HEK293 (cell line): ENCODE measurements around the gene INKA2.

Source experiments
- CTCF ChIA-PET: fragments of 350-600 bp; formaldehyde crosslinking; extraction: SDS; loops from one replicate; lab custom pipeline; 2021; ENCODE audit warnings: antibody characterized with exemption; lab: Yijun Ruan, JAX
- POLR2A ChIA-PET: fragments of 300-600 bp; formaldehyde crosslinking; extraction: SDS; loops from one replicate; lab custom pipeline; 2020; ENCODE audit warnings: antibody characterized with exemption, inconsistent platforms; lab: Yijun Ruan, JAX
- H3K27ac ChIP-seq: fragments of 200-500 bp; sonication (Bioruptor generic); 2 replicates; pipeline ENCODE4 v1.5.1; 2014; ENCODE audit warnings: low read depth, low read length, control low read depth, inconsistent platforms; ENCODE audit errors: extremely low read depth
- H3K36me3 ChIP-seq, 2 experiments: fragments of 200-500 bp in 1 of 2; sonication (Bioruptor generic) in 1 of 2; 1 replicate in 1 of 2; 2 replicates in 1 of 2; pipeline ENCODE4 v1.5.1; 2014 to 2017; ENCODE audit warnings: inconsistent platforms in 2 of 2, low read length in 2 of 2; ENCODE audit not compliant: control insufficient read depth in 2 of 2, insufficient read depth in 1 of 2
- H3K4me1 ChIP-seq: fragments of 200-500 bp; sonication (Bioruptor generic); 2 replicates; pipeline ENCODE4 v1.5.1; 2014; ENCODE audit warnings: mild to moderate bottlenecking, low read length, inconsistent platforms; ENCODE audit not compliant: control insufficient read depth, insufficient read depth
- H3K4me3 ChIP-seq: 2 replicates; pipeline ENCODE4 v1.5.1; 2011; ENCODE audit warnings: low read depth, mild to moderate bottlenecking, control low read depth, low read length, moderate library complexity
- H3K9me3 ChIP-seq: fragments of 200-500 bp; sonication (Bioruptor generic); 2 replicates; pipeline ENCODE4 v1.5.1; 2014; ENCODE audit warnings: low read depth, low read length, inconsistent platforms; ENCODE audit not compliant: control insufficient read depth, insufficient read depth
- GLIS2 ChIP-seq: fragments of 450-650 bp; formaldehyde crosslinking; IDR thresholded peaks from 2 replicates; pipeline ENCODE4 v1.5.1; 2016; ENCODE audit warnings: missing biosample characterization, missing genetic modification characterization
- HOXC10 ChIP-seq: sonication (generic); formaldehyde crosslinking; IDR thresholded peaks from 2 replicates; pipeline ENCODE4 v1.8.1; 2023; ENCODE audit warnings: mild to moderate bottlenecking, missing genetic modification reagents
- MEIS1 ChIP-seq: sonication (generic); formaldehyde crosslinking; IDR thresholded peaks from 2 replicates; pipeline ENCODE4 v1.8.1; 2022; ENCODE audit warnings: missing genetic modification reagents, mild to moderate bottlenecking, borderline replicate concordance
- PATZ1 ChIP-seq: fragments of 450-650 bp; formaldehyde crosslinking; IDR thresholded peaks from 2 replicates; pipeline ENCODE4 v1.5.1; 2016; ENCODE audit warnings: missing biosample characterization, missing genetic modification characterization
- PRDM1 ChIP-seq: fragments of 450-650 bp; formaldehyde crosslinking; IDR thresholded peaks from 2 replicates; pipeline ENCODE4; 2016; ENCODE audit warnings: missing biosample characterization, missing genetic modification characterization
- SP2 ChIP-seq: fragments of 450-650 bp; formaldehyde crosslinking; IDR thresholded peaks from 2 replicates; pipeline ENCODE4 v1.5.1; 2016; ENCODE audit warnings: missing biosample characterization, missing genetic modification characterization
- TRIM28 ChIP-seq: IDR thresholded peaks from 2 replicates; pipeline ENCODE4 v1.6.1; 2011; ENCODE audit warnings: low read length, control low read depth, borderline replicate concordance
- ZNF112 ChIP-seq: fragments of 450-650 bp; formaldehyde crosslinking; IDR thresholded peaks from 2 replicates; pipeline ENCODE4 v1.5.0; 2017; ENCODE audit warnings: missing biosample characterization, missing genetic modification characterization
- ZNF132 ChIP-seq: fragments of 450-650 bp; formaldehyde crosslinking; IDR thresholded peaks from 2 replicates; pipeline ENCODE4 v1.5.1; 2017; ENCODE audit warnings: missing biosample characterization, missing genetic modification characterization, borderline replicate concordance
- ZNF146 ChIP-seq: fragments of 450-650 bp; formaldehyde crosslinking; IDR thresholded peaks from 2 replicates; pipeline ENCODE4 v1.5.1; 2016; ENCODE audit warnings: missing biosample characterization, missing genetic modification characterization
- ZNF16 ChIP-seq: fragments of 450-650 bp; formaldehyde crosslinking; IDR thresholded peaks from 2 replicates; pipeline ENCODE4 v1.5.1; 2016; ENCODE audit warnings: low read depth, missing biosample characterization, missing genetic modification characterization
- ZNF202 ChIP-seq: fragments of 450-650 bp; formaldehyde crosslinking; IDR thresholded peaks from 2 replicates; pipeline ENCODE4 v1.5.1; 2016; ENCODE audit warnings: missing biosample characterization, missing genetic modification characterization, borderline replicate concordance
- ZNF223 ChIP-seq: fragments of 450-650 bp; formaldehyde crosslinking; IDR thresholded peaks from 2 replicates; pipeline ENCODE4 v1.5.1; 2016; ENCODE audit warnings: missing biosample characterization, missing genetic modification characterization
- ZNF248 ChIP-seq: fragments of 450-650 bp; formaldehyde crosslinking; IDR thresholded peaks from 2 replicates; pipeline ENCODE4 v1.5.1; 2017; ENCODE audit warnings: missing biosample characterization, missing genetic modification characterization
- ZNF266 ChIP-seq: fragments of 450-650 bp; formaldehyde crosslinking; IDR thresholded peaks from 2 replicates; pipeline ENCODE4 v1.5.1; 2016; ENCODE audit warnings: missing biosample characterization, missing genetic modification characterization, low read depth
- ZNF280C ChIP-seq: fragments of 450-650 bp; formaldehyde crosslinking; IDR thresholded peaks from 2 replicates; pipeline ENCODE4 v1.5.1; 2016; ENCODE audit warnings: missing biosample characterization, missing genetic modification characterization
- ZNF391 ChIP-seq: fragments of 450-650 bp; formaldehyde crosslinking; IDR thresholded peaks from 2 replicates; pipeline ENCODE4 v1.5.1; 2016; ENCODE audit warnings: low read depth, missing biosample characterization, missing genetic modification characterization, borderline replicate concordance
- ZNF530 ChIP-seq: fragments of 450-650 bp; formaldehyde crosslinking; IDR thresholded peaks from 2 replicates; pipeline ENCODE4 v1.5.1; 2016; ENCODE audit warnings: low read depth, missing biosample characterization, missing genetic modification characterization
- ZNF571 ChIP-seq: fragments of 450-650 bp; formaldehyde crosslinking; IDR thresholded peaks from 2 replicates; pipeline ENCODE4 v1.5.0; 2017; ENCODE audit warnings: missing biosample characterization, missing genetic modification characterization
- ZNF580 ChIP-seq: fragments of 450-650 bp; formaldehyde crosslinking; IDR thresholded peaks from 2 replicates; pipeline ENCODE4 v1.5.1; 2016; ENCODE audit warnings: missing biosample characterization, missing genetic modification characterization
- ZNF610 ChIP-seq: fragments of 450-650 bp; formaldehyde crosslinking; IDR thresholded peaks from 2 replicates; pipeline ENCODE4 v1.5.1; 2016; ENCODE audit warnings: missing biosample characterization, missing genetic modification characterization, borderline replicate concordance
- ZNF658 ChIP-seq: fragments of 450-650 bp; formaldehyde crosslinking; IDR thresholded peaks from 2 replicates; pipeline ENCODE4; 2016; ENCODE audit warnings: missing biosample characterization, missing genetic modification characterization
- ZNF837 ChIP-seq: fragments of 450-650 bp; formaldehyde crosslinking; IDR thresholded peaks from 2 replicates; pipeline ENCODE4 v1.5.1; 2016; ENCODE audit warnings: missing biosample characterization, missing genetic modification characterization
- ZNF843 ChIP-seq: fragments of 450-650 bp; formaldehyde crosslinking; IDR thresholded peaks from 2 replicates; pipeline ENCODE4 v1.5.1; 2016; ENCODE audit warnings: missing biosample characterization, missing genetic modification characterization
- TF ChIP-seq, protein P1 (sequence below): fragments of 450-650 bp; IDR thresholded peaks from 2 replicates; pipeline ENCODE4 v1.5.1; 2018; ENCODE audit warnings: missing biosample characterization, missing genetic modification characterization
- TF ChIP-seq, protein P2 (sequence below): fragments of 450-650 bp; formaldehyde crosslinking; IDR thresholded peaks from 2 replicates; pipeline ENCODE4 v1.5.1; 2016; ENCODE audit warnings: missing biosample characterization, missing genetic modification characterization
- TF ChIP-seq, protein P3 (sequence below): fragments of 450-650 bp; formaldehyde crosslinking; IDR thresholded peaks from 2 replicates; pipeline ENCODE4 v1.5.1; 2017; ENCODE audit warnings: missing biosample characterization, missing genetic modification characterization

Gene INKA2

GRCh38 chr1:111706921-111707320 lies 32.3 kb downstream of the INKA2 start:
- peaks cover 0 to 49% of the 10 kb centered on the region in 2 experiments; a peak in 1 of 3 replicates for H3K36me3 ChIP-seq
- CTCF ChIA-PET = no interaction called here
- H3K4me3 ChIP-seq = no peak overlapping the region
- H3K4me1 ChIP-seq = no peaks in the 10 kb centered on the region
- TF ChIP-seq ZNF610 (no peak), ZNF843 (no peak), ZNF223 (tag by site-specific recombination) (no peak), TRIM28 (no peak), ZNF837 (no peak), ZNF530 (tag by site-specific recombination) (no peak), ZNF571 (tag by site-specific recombination) (no peak), ZNF202 (tag by site-specific recombination) (no peak), ZNF280C (tag by site-specific recombination) (no peak), SP2 (tag by site-specific recombination) (no peak), ZNF112 (tag by site-specific recombination) (no peak), ZNF248 (tag by site-specific recombination) (no peak), MEIS1 (CRISPR knock-in tag) (no peak), ZNF658 (no peak), PATZ1 (tag by site-specific recombination) (no peak)
- TF ChIP-seq, protein P1, sequence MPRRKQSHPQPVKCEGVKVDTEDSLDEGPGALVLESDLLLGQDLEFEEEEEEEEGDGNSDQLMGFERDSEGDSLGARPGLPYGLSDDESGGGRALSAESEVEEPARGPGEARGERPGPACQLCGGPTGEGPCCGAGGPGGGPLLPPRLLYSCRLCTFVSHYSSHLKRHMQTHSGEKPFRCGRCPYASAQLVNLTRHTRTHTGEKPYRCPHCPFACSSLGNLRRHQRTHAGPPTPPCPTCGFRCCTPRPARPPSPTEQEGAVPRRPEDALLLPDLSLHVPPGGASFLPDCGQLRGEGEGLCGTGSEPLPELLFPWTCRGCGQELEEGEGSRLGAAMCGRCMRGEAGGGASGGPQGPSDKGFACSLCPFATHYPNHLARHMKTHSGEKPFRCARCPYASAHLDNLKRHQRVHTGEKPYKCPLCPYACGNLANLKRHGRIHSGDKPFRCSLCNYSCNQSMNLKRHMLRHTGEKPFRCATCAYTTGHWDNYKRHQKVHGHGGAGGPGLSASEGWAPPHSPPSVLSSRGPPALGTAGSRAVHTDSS (tag by site-specific recombination) = no peak
- TF ChIP-seq, all 188 proteins: peak for 0
- H3K9me3 ChIP-seq = no peaks in the 10 kb centered on the region
- POLR2A ChIA-PET = no interaction called here
- H3K27ac ChIP-seq = no peak overlapping the region

- ChIA-PET POLR2A (no interaction called here), CTCF (interaction anchor here (0.6 to 1.5 kb wide), 3 partner anchors 9 to 188 kb away, joined by 3 to 5 read pairs (median 5); no protein-coding TSS in a partner anchor)
- Histone ChIP-seq H3K9me3 (no peaks in the 10 kb centered on the region), H3K36me3 (peaks cover 0 to 57% of the 10 kb centered on the region in 2 experiments; a peak in 1 of 3 replicates), H3K27ac (no peak overlapping the region), H3K4me1 (no peaks in the 10 kb centered on the region), H3K4me3 (no peak overlapping the region)
- no peak for TF ChIP-seq PRDM1 (tag by site-specific recombination)
- TF ChIP-seq ZNF266 = no peak
- TF ChIP-seq ZNF146 (tag by site-specific recombination) = no peak
- no peak for TF ChIP-seq ZNF132 (tag by site-specific recombination)
- TF ChIP-seq, protein P2, sequence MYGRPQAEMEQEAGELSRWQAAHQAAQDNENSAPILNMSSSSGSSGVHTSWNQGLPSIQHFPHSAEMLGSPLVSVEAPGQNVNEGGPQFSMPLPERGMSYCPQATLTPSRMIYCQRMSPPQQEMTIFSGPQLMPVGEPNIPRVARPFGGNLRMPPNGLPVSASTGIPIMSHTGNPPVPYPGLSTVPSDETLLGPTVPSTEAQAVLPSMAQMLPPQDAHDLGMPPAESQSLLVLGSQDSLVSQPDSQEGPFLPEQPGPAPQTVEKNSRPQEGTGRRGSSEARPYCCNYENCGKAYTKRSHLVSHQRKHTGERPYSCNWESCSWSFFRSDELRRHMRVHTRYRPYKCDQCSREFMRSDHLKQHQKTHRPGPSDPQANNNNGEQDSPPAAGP (tag by site-specific recombination) = no peak
- no peak for TF ChIP-seq ZNF580 (tag by site-specific recombination)
- no peak for TF ChIP-seq HOXC10 (CRISPR knock-in tag)
- TF ChIP-seq, protein P3, sequence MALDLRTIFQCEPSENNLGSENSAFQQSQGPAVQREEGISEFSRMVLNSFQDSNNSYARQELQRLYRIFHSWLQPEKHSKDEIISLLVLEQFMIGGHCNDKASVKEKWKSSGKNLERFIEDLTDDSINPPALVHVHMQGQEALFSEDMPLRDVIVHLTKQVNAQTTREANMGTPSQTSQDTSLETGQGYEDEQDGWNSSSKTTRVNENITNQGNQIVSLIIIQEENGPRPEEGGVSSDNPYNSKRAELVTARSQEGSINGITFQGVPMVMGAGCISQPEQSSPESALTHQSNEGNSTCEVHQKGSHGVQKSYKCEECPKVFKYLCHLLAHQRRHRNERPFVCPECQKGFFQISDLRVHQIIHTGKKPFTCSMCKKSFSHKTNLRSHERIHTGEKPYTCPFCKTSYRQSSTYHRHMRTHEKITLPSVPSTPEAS (tag by site-specific recombination) = no peak
- TF ChIP-seq ZNF391 (tag by site-specific recombination) = no peak
- TF ChIP-seq ZNF16 (tag by site-specific recombination) = no peak
- no peak for TF ChIP-seq GLIS2 (tag by site-specific recombination)
These were observed 33.4 kb downstream of the INKA2 start for GRCh38 chr1:111705841-111706240.
